ENCODE results near the gene CLEC4A.
A peak's percentile ranks its signal among the peaks of the same experiment; 100 is the strongest.
"Not testable (repeated sequence)": the region's sequence is repeated elsewhere in the genome, so short reads cannot be mapped to it uniquely, and the experiment has no call there.

The CLEC4A gene

GRCh38 chr12:8087666-8088065 is 35.8 kb upstream of the CLEC4A start:
- H3K27me3 ChIP-seq (ENCODE audit: control insufficient read depth in 5 of 5, insufficient read depth in 4 of 5, low read length in 5 of 5): no peaks in the 10 kb centered on the region
- no peak overlapping the region for H3K4me3 ChIP-seq (ENCODE audit: low read depth in 1 of 5, low read length in 5 of 5)
- no peak overlapping the region for H3K27ac ChIP-seq (ENCODE audit: low read depth, low read length)
- peaks cover 0 to 20% (median 15%) of the 10 kb centered on the region in 5 donors for H3K4me1 ChIP-seq (ENCODE audit: control insufficient read depth in 5 of 5, insufficient read depth in 5 of 5, low read length in 5 of 5)
- H3K36me3 ChIP-seq (ENCODE audit: control insufficient read depth in 5 of 5, insufficient read depth in 5 of 5, low read length in 5 of 5): peaks cover 20 to 36% (median 27%) of the 10 kb centered on the region in 5 donors
- no peaks in the 10 kb centered on the region for H3K9me3 ChIP-seq (ENCODE audit: control insufficient read depth in 5 of 5, low read length in 5 of 5)
- H3K9ac ChIP-seq (ENCODE audit: low read length in 5 of 5): no peak overlapping the region

GRCh38 chr12:8088574-8088973 is 34.8 kb upstream of the CLEC4A start:
- no peak overlapping the region for H3K27ac ChIP-seq (ENCODE audit: low read depth, low read length)
- H3K27me3 ChIP-seq (ENCODE audit: control insufficient read depth in 5 of 5, insufficient read depth in 4 of 5, low read length in 5 of 5): no peaks in the 10 kb centered on the region
- peaks cover 23 to 45% (median 36%) of the 10 kb centered on the region in 5 donors for H3K36me3 ChIP-seq (ENCODE audit: control insufficient read depth in 5 of 5, insufficient read depth in 5 of 5, low read length in 5 of 5)
- no peak overlapping the region for H3K4me3 ChIP-seq (ENCODE audit: low read depth in 1 of 5, low read length in 5 of 5)
- H3K9me3 ChIP-seq (ENCODE audit: control insufficient read depth in 5 of 5, low read length in 5 of 5): no peaks in the 10 kb centered on the region
- H3K4me1 ChIP-seq (ENCODE audit: control insufficient read depth in 5 of 5, insufficient read depth in 5 of 5, low read length in 5 of 5): peaks cover 0 to 11% (median 6%) of the 10 kb centered on the region in 5 donors
- peak overlapping the region in 1 of 5 donors; percentile 28 for H3K9ac ChIP-seq (ENCODE audit: low read length in 5 of 5)

- not testable (repeated sequence) for H3K27ac ChIP-seq (ENCODE audit: low read depth, low read length); H3K9me3 ChIP-seq (ENCODE audit: control insufficient read depth in 5 of 5, low read length in 5 of 5); H3K27me3 ChIP-seq (ENCODE audit: control insufficient read depth in 5 of 5, insufficient read depth in 4 of 5, low read length in 5 of 5); H3K4me1 ChIP-seq (ENCODE audit: control insufficient read depth in 5 of 5, insufficient read depth in 5 of 5, low read length in 5 of 5); H3K4me3 ChIP-seq (ENCODE audit: low read depth in 1 of 5, low read length in 5 of 5); H3K9ac ChIP-seq (ENCODE audit: low read length in 5 of 5)
- peaks cover 30 to 52% (median 41%) of the 10 kb centered on the region in 5 donors for H3K36me3 ChIP-seq (ENCODE audit: control insufficient read depth in 5 of 5, insufficient read depth in 5 of 5, low read length in 5 of 5)
Measured at GRCh38 chr12:8089277-8089676, 34.1 kb upstream of the CLEC4A start.

- H3K9ac ChIP-seq (ENCODE audit: low read length in 5 of 5): no peak overlapping the region
- no peaks in the 10 kb centered on the region for H3K9me3 ChIP-seq (ENCODE audit: control insufficient read depth in 5 of 5, low read length in 5 of 5)
- no peak overlapping the region for H3K4me3 ChIP-seq (ENCODE audit: low read depth in 1 of 5, low read length in 5 of 5)
- no peak overlapping the region for H3K27ac ChIP-seq (ENCODE audit: low read depth, low read length)
- H3K4me1 ChIP-seq (ENCODE audit: control insufficient read depth in 5 of 5, insufficient read depth in 5 of 5, low read length in 5 of 5): peaks cover 0 to 3% (median 0%) of the 10 kb centered on the region in 5 donors
- no peaks in the 10 kb centered on the region for H3K27me3 ChIP-seq (ENCODE audit: control insufficient read depth in 5 of 5, insufficient read depth in 4 of 5, low read length in 5 of 5)
- peaks cover 32 to 56% (median 45%) of the 10 kb centered on the region in 5 donors for H3K36me3 ChIP-seq (ENCODE audit: control insufficient read depth in 5 of 5, insufficient read depth in 5 of 5, low read length in 5 of 5)
Measured at GRCh38 chr12:8089716-8090115, 33.7 kb upstream of the CLEC4A start.

GRCh38 chr12:8093291-8093690 is 30.1 kb upstream of the CLEC4A start:
- no peak overlapping the region for H3K27ac ChIP-seq (ENCODE audit: low read depth, low read length)
- peaks cover 61 to 85% (median 75%) of the 10 kb centered on the region in 5 donors for H3K36me3 ChIP-seq (ENCODE audit: control insufficient read depth in 5 of 5, insufficient read depth in 5 of 5, low read length in 5 of 5)
- H3K27me3 ChIP-seq (ENCODE audit: control insufficient read depth in 5 of 5, insufficient read depth in 4 of 5, low read length in 5 of 5): no peaks in the 10 kb centered on the region
- no peaks in the 10 kb centered on the region for H3K4me1 ChIP-seq (ENCODE audit: control insufficient read depth in 5 of 5, insufficient read depth in 5 of 5, low read length in 5 of 5)
- no peak overlapping the region for H3K9ac ChIP-seq (ENCODE audit: low read length in 5 of 5)
- no peaks in the 10 kb centered on the region for H3K9me3 ChIP-seq (ENCODE audit: control insufficient read depth in 5 of 5, low read length in 5 of 5)
- H3K4me3 ChIP-seq (ENCODE audit: low read depth in 1 of 5, low read length in 5 of 5): no peak overlapping the region

- Histone ChIP-seq H3K9me3 (ENCODE audit: control insufficient read depth in 5 of 5, low read length in 5 of 5) (no peaks in the 10 kb centered on the region), H3K4me1 (ENCODE audit: control insufficient read depth in 5 of 5, insufficient read depth in 5 of 5, low read length in 5 of 5) (no peaks in the 10 kb centered on the region), H3K27ac (ENCODE audit: low read depth, low read length) (no peak overlapping the region), H3K4me3 (ENCODE audit: low read depth in 1 of 5, low read length in 5 of 5) (no peak overlapping the region), H3K27me3 (ENCODE audit: control insufficient read depth in 5 of 5, insufficient read depth in 4 of 5, low read length in 5 of 5) (no peaks in the 10 kb centered on the region), H3K36me3 (ENCODE audit: control insufficient read depth in 5 of 5, insufficient read depth in 5 of 5, low read length in 5 of 5) (peaks cover 47 to 66% (median 61%) of the 10 kb centered on the region in 5 donors), H3K9ac (ENCODE audit: low read length in 5 of 5) (no peak overlapping the region)
Measured at GRCh38 chr12:8096281-8096915, 27.0 kb upstream of the CLEC4A start.

- Histone ChIP-seq H3K9me3 (ENCODE audit: control insufficient read depth in 5 of 5, low read length in 5 of 5) (no peaks in the 10 kb centered on the region), H3K36me3 (ENCODE audit: control insufficient read depth in 5 of 5, insufficient read depth in 5 of 5, low read length in 5 of 5) (peaks cover 28 to 40% (median 36%) of the 10 kb centered on the region in 5 donors), H3K4me3 (ENCODE audit: low read depth in 1 of 5, low read length in 5 of 5) (no peak overlapping the region), H3K9ac (ENCODE audit: low read length in 5 of 5) (no peak overlapping the region), H3K27ac (ENCODE audit: low read depth, low read length) (no peak overlapping the region), H3K4me1 (ENCODE audit: control insufficient read depth in 5 of 5, insufficient read depth in 5 of 5, low read length in 5 of 5) (no peaks in the 10 kb centered on the region), H3K27me3 (ENCODE audit: control insufficient read depth in 5 of 5, insufficient read depth in 4 of 5, low read length in 5 of 5) (no peaks in the 10 kb centered on the region)
Measured at GRCh38 chr12:8099235-8099634, 24.2 kb upstream of the CLEC4A start.

GRCh38 chr12:8108808-8109398 is 14.5 kb upstream of the CLEC4A start:
- H3K36me3 ChIP-seq (ENCODE audit: control insufficient read depth in 5 of 5, insufficient read depth in 5 of 5, low read length in 5 of 5): peaks cover 0 to 8% (median 3%) of the 10 kb centered on the region in 5 donors
- no peaks in the 10 kb centered on the region for H3K27me3 ChIP-seq (ENCODE audit: control insufficient read depth in 5 of 5, insufficient read depth in 4 of 5, low read length in 5 of 5)
- peak overlapping the region in 1 of 5 donors; percentile 15 for H3K4me3 ChIP-seq (ENCODE audit: low read depth in 1 of 5, low read length in 5 of 5)
- H3K9ac ChIP-seq (ENCODE audit: low read length in 5 of 5): peak overlapping the region in 1 of 5 donors; percentile 62
- no peak overlapping the region for H3K27ac ChIP-seq (ENCODE audit: low read depth, low read length)
- no peaks in the 10 kb centered on the region for H3K9me3 ChIP-seq (ENCODE audit: control insufficient read depth in 5 of 5, low read length in 5 of 5)
- peaks cover 0 to 3% (median 0%) of the 10 kb centered on the region in 5 donors for H3K4me1 ChIP-seq (ENCODE audit: control insufficient read depth in 5 of 5, insufficient read depth in 5 of 5, low read length in 5 of 5)

GRCh38 chr12:8113117-8113516 is 10.3 kb upstream of the CLEC4A start:
- H3K27ac ChIP-seq (ENCODE audit: low read depth, low read length); H3K9me3 ChIP-seq (ENCODE audit: control insufficient read depth in 5 of 5, low read length in 5 of 5); H3K4me3 ChIP-seq (ENCODE audit: low read depth in 1 of 5, low read length in 5 of 5); H3K27me3 ChIP-seq (ENCODE audit: control insufficient read depth in 5 of 5, insufficient read depth in 4 of 5, low read length in 5 of 5); H3K36me3 ChIP-seq (ENCODE audit: control insufficient read depth in 5 of 5, insufficient read depth in 5 of 5, low read length in 5 of 5); H3K9ac ChIP-seq (ENCODE audit: low read length in 5 of 5); H3K4me1 ChIP-seq (ENCODE audit: control insufficient read depth in 5 of 5, insufficient read depth in 5 of 5, low read length in 5 of 5): not testable (repeated sequence)

GRCh38 chr12:8120072-8120713 is 3.2 kb upstream of the CLEC4A start:
- Histone ChIP-seq H3K9ac (ENCODE audit: low read length in 5 of 5) (no peak overlapping the region), H3K4me3 (ENCODE audit: low read depth in 1 of 5, low read length in 5 of 5) (no peak overlapping the region), H3K4me1 (ENCODE audit: control insufficient read depth in 5 of 5, insufficient read depth in 5 of 5, low read length in 5 of 5) (no peaks in the 10 kb centered on the region), H3K9me3 (ENCODE audit: control insufficient read depth in 5 of 5, low read length in 5 of 5) (no peaks in the 10 kb centered on the region), H3K27ac (ENCODE audit: low read depth, low read length) (no peak overlapping the region), H3K36me3 (ENCODE audit: control insufficient read depth in 5 of 5, insufficient read depth in 5 of 5, low read length in 5 of 5) (peaks cover 0 to 7% (median 0%) of the 10 kb centered on the region in 5 donors), H3K27me3 (ENCODE audit: control insufficient read depth in 5 of 5, insufficient read depth in 4 of 5, low read length in 5 of 5) (no peaks in the 10 kb centered on the region)

Data from subcutaneous abdominal adipose tissue (tissue), 5 donors.